ENCODE measurements around the gene RHBDF2. TPM values are rescaled to one million over a fixed set of nuclear protein-coding genes. Genes with fewer than 3 reads are reported as not detected.

Gene RHBDF2
- total and polyA plus RNA-seq, 9 donors, result 3.5 to 7.0 (median 5.4) TPM

DNA sequence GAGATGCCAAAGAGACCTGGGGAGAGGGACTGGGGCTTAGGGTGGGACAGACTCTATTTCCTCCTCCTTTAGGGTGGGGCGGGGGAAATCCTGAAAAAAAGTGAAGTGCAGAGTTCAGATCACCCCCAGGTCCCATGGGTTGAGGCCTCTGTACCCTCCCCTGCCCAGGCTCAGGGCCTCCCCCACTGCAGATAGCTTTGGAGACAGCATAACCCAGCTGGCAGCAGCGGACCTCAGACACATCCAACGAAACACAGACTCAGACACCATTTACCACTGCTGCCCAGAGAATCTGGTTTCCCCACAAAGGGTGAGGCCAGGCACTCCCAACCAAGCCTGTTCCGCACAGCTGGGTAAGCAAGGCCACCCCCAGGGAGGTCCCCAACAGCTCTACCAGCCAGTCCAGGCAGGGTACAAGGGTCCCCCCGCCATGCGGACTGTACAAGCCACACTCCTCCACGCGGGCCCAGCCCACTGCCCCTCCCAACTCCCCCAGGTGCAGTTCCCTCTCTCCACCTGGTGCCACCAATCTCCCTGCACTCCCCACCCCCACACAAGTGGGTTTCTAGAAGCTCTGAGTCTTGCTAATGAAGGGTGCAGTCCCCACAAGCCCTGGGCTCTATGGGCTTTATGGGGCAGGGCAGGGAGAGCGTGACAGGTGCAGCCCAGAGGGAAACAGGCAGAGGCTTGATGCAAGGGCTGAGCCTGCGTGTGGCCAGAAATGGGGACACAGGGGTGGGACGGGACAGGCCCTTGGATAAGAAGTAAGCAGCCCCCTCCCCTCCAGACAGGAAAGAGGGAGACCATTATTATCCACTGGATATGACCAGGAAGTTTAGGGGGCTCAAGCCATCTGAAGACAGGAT, 8.9 kb downstream of the RHBDF2 start:
- Histone ChIP-seq H3K27me3 (ENCODE audit: control insufficient read depth, insufficient read depth, low read length) (peaks cover 3% of the 10 kb centered on the region), H3K36me3 (ENCODE audit: control insufficient read depth, insufficient read depth, low read length) (no peaks in the 10 kb centered on the region), H3K27ac (ENCODE audit: low read length) (peak overlapping the region; percentile 90), H3K4me3 (ENCODE audit: low read length) (peak overlapping the region; percentile 6), H3K9me3 (replicated peaks; ENCODE audit: control insufficient read depth, low read depth, low read length) (no peaks in the 10 kb centered on the region), H3K4me1 (ENCODE audit: control insufficient read depth, insufficient read depth, low read length) (peaks cover 38% of the 10 kb centered on the region)
- 82% methylated on average over 2 of the region's 11 CpGs for WGBS (ENCODE audit: insufficient coverage)
- peak; percentile 16 for DNase-seq

DNA sequence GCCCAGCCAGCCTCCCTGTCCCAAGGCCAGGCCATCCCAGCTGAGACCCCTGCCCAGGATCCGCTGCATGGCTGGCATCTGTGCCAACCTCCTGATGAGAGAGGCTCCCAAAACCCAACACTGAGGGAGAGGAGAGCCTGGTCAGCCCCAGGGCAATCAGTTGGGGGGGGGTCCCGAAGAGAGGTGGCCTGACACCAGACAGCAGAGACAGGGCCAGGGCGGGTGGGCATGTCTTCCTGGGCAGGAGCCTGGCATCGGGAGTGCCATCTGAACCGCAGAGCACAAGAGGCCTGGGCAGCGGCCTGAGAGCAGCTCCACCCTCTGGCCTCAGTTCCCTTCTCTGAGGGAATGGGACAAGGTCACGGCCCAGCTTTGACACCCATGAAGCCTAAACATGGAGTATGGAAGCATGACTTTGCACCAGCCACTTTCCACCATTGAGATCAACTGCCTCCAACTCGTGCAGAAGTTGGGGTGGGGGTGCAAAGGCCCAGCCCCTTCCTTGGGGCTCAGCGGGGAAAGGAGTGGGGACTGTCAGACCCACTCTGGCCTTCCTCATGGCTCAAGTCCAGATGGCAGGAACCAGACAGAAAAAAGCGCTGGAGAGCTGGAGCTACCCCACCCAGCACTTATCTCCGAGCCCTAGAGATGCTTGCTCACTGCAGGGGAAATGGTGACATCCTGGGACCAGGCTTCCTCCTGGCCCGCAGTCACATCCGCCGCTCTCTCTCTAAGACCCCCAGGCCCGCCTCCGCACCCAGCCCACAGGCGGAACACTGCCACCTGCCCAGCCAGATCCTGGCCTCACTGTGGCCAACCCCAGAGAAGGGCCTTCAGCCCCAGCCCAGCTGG, 9.7 kb downstream of the RHBDF2 start:
- no peak overlapping the region for H3K4me3 ChIP-seq (ENCODE audit: low read length)
- no peak for DNase-seq
- H3K36me3 ChIP-seq (ENCODE audit: control insufficient read depth, insufficient read depth, low read length), result no peaks in the 10 kb centered on the region
- 81% methylated on average over 12 of the region's 17 CpGs for whole genome bisulfite sequencing (ENCODE audit: insufficient coverage)
- peaks cover 3% of the 10 kb centered on the region for H3K27me3 ChIP-seq (ENCODE audit: control insufficient read depth, insufficient read depth, low read length)
- H3K27ac ChIP-seq (ENCODE audit: low read length), result no peak overlapping the region
- no peaks in the 10 kb centered on the region for H3K9me3 ChIP-seq (replicated peaks; ENCODE audit: control insufficient read depth, low read depth, low read length)
- H3K4me1 ChIP-seq (ENCODE audit: control insufficient read depth, insufficient read depth, low read length), result peaks cover 38% of the 10 kb centered on the region

DNA sequence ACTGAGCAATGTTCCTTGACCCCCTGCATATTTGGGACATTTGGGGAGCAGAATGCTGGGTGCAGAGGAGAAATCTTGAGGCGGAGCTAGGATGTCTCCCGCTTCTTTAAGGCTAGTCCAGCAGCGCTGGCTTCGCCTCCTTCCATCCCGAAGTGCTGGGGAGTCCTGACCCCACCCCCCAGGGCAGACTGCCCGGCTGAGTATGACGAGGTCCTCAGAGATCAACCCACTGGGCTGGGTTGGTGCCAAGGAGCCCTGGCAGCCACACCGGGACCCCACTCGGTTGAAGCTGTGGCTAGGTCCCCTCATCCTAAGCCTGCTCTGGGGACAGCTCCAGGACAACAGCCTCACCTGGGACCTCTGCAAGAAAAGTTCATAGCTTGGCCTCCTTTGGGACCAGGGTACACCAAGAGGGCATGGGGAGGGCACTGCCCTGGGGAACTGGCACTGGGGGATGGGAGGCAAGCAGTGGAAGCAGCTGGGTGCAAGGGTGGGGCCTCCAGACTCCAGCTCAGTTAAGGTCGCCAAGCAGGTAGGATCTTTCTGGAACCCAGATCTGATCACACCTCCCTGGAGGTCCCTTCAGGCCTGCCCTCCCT, 11.0 kb downstream of the RHBDF2 start:
- Histone ChIP-seq H3K27ac (ENCODE audit: low read length) (no peak overlapping the region), H3K36me3 (ENCODE audit: control insufficient read depth, insufficient read depth, low read length) (no peaks in the 10 kb centered on the region), H3K4me1 (ENCODE audit: control insufficient read depth, insufficient read depth, low read length) (peaks cover 35% of the 10 kb centered on the region), H3K4me3 (ENCODE audit: low read length) (no peak overlapping the region), H3K27me3 (ENCODE audit: control insufficient read depth, insufficient read depth, low read length) (peaks cover 3% of the 10 kb centered on the region), H3K9me3 (replicated peaks; ENCODE audit: control insufficient read depth, low read depth, low read length) (no peaks in the 10 kb centered on the region)
- 65% methylated on average over 10 of the region's 10 CpGs for WGBS (ENCODE audit: insufficient coverage)
- DNase-seq, result no peak

DNA sequence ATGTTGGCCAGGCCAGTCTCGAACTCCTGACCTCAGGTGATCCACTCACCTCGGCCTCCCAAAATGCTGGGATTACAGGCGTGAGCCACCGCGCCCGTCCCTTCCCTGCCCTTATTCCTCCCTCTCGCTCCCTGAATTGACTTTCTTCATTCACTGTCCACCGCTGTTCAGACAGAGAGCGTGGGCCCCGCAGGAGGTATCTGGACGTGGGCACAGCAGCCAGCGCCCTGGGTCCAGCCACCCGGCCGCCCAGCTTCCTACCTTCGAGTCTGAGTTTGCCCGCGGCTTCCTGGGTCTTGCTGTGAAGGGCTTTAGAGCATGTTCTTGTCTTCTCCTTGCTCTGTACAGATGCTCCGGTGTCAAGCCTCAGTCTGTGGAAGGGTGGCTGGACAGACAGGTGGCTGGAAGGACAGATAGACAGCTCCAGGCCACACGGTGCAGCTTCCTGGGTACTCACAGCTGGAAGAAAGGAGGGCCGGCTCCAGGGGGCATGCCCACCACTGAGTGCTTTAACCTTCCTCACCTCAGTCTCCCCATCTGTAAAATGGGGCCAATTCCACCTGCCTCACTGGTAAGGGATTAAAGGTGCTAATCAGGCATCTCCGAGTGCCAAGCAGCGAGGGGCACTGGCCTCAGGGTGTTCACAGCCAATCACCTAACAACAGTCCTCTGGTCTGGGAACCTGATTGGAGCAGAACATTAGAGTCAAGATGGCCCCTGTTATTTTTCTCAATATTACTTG, 13.6 kb downstream of the RHBDF2 start:
- H3K27me3 ChIP-seq (ENCODE audit: control insufficient read depth, insufficient read depth, low read length), result no peaks in the 10 kb centered on the region
- H3K36me3 ChIP-seq (ENCODE audit: control insufficient read depth, insufficient read depth, low read length), result no peaks in the 10 kb centered on the region
- H3K9me3 ChIP-seq (replicated peaks; ENCODE audit: control insufficient read depth, low read depth, low read length), result no peaks in the 10 kb centered on the region
- peaks cover 18% of the 10 kb centered on the region for H3K4me1 ChIP-seq (ENCODE audit: control insufficient read depth, insufficient read depth, low read length)
- no peak for DNase-seq
- 95% methylated on average over 16 of the region's 22 CpGs for WGBS (ENCODE audit: insufficient coverage)
- no peak overlapping the region for H3K4me3 ChIP-seq (ENCODE audit: low read length)
- H3K27ac ChIP-seq (ENCODE audit: low read length), result no peak overlapping the region

DNA sequence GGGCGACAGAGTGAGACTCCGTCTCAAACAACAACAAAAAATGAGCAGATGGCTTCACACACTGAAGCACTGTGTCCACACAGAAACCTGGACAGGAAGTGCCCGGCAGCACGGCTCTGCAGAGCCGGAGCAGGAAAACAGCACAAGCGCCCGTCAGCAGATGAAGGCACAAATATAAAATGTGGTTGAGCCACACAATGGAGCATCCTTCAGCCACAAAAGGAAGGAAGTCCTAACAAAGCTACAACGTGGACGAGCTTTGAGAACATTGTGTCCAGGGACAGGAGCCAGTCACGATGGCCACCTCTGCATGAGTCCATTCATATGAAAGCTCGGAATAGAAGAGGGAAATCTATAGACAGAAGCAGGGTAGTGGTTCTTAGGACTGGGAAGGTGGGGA, 15.7 kb downstream of the RHBDF2 start:
- 44% methylated on average over 9 of the region's 11 CpGs for WGBS (ENCODE audit: insufficient coverage)
- Histone ChIP-seq H3K9me3 (replicated peaks; ENCODE audit: control insufficient read depth, low read depth, low read length) (no peaks in the 10 kb centered on the region), H3K36me3 (ENCODE audit: control insufficient read depth, insufficient read depth, low read length) (no peaks in the 10 kb centered on the region), H3K4me1 (ENCODE audit: control insufficient read depth, insufficient read depth, low read length) (peaks cover 16% of the 10 kb centered on the region), H3K27ac (ENCODE audit: low read length) (peak overlapping the region; percentile 42), H3K27me3 (ENCODE audit: control insufficient read depth, insufficient read depth, low read length) (no peaks in the 10 kb centered on the region), H3K4me3 (ENCODE audit: low read length) (no peak overlapping the region)
- DNase-seq, result peak; percentile 62

DNA sequence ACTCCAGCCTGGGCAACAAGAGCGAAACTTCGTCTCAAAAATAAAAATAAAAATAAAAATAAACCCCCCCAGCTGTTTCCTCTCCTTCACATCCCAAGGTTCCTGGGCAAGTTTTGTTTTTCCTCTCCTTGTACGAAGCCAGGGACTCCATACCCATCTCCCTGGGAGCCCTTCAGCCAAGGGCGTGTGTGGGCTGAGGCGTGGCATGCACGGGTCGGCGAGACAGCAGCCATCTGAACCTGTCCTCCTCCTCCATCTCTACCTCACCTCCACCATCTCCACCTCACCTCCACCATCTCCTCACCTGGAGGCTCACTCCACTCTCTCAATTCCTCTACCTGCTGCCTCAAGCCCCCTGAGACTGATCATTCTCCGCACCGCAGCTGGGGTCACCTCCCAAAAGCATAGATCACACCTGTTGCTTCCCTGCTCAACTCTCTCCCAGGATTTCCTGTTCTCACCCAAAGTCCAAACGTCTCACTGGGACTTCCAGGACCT, 16.9 kb downstream of the RHBDF2 start:
- DNase-seq, result no peak
- 82% methylated on average over 11 of the region's 11 CpGs for WGBS (ENCODE audit: insufficient coverage)

DNA sequence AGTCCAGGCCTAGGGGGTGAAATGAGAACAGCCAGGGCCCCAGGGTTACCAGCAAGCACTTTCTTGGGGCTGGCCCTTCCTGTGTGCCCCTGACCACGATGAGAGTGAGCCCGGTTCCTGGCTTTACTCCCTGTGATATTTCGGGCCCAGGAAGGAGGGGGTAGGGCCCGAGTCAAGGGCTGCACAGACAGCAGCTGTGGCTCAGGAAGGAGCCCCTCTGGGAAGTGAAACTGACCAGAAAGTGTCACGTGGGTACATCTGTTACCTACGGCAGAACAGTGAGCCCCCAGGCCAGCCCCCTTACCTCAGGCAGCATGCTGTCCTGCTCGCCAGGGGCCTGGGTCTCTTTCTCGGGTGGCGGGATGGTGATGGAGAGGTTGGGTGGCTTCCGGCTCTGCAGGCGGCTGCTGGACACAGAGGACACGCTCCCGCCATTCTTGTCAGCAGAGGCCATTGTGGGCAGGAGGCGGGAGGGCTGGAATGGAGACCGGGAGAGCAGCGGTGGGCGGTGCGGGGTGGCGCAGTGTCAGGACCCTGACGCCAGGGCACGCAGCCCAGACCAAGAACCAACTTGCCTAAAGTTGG, 20.1 kb downstream of the RHBDF2 start:
- H3K9me3 ChIP-seq (replicated peaks; ENCODE audit: control insufficient read depth, low read depth, low read length), result no peaks in the 10 kb centered on the region
- peak; percentile 76 for DNase-seq
- no peak overlapping the region for H3K4me3 ChIP-seq (ENCODE audit: low read length)
- peak overlapping the region; percentile 84 for H3K27ac ChIP-seq (ENCODE audit: low read length)
- WGBS (ENCODE audit: insufficient coverage), result 64% methylated on average over 19 of the region's 21 CpGs
- peaks cover 14% of the 10 kb centered on the region for H3K4me1 ChIP-seq (ENCODE audit: control insufficient read depth, insufficient read depth, low read length)
- H3K36me3 ChIP-seq (ENCODE audit: control insufficient read depth, insufficient read depth, low read length), result no peaks in the 10 kb centered on the region
- H3K27me3 ChIP-seq (ENCODE audit: control insufficient read depth, insufficient read depth, low read length), result no peaks in the 10 kb centered on the region

More for the DNA sequence above, 16.9 kb downstream of the RHBDF2 start:
- Histone ChIP-seq H3K27ac (ENCODE audit: low read length) (no peak overlapping the region), H3K4me3 (ENCODE audit: low read length) (no peak overlapping the region), H3K4me1 (ENCODE audit: control insufficient read depth, insufficient read depth, low read length) (peaks cover 14% of the 10 kb centered on the region), H3K27me3 (ENCODE audit: control insufficient read depth, insufficient read depth, low read length) (no peaks in the 10 kb centered on the region), H3K9me3 (replicated peaks; ENCODE audit: control insufficient read depth, low read depth, low read length) (no peaks in the 10 kb centered on the region), H3K36me3 (ENCODE audit: control insufficient read depth, insufficient read depth, low read length) (no peaks in the 10 kb centered on the region)

GRCh38 chr17:76480632-76481031, 20.6 kb downstream of the RHBDF2 start:
- no peaks in the 10 kb centered on the region for H3K9me3 ChIP-seq (replicated peaks; ENCODE audit: control insufficient read depth, low read depth, low read length)
- peak overlapping the region; percentile 84 for H3K27ac ChIP-seq (ENCODE audit: low read length)
- H3K36me3 ChIP-seq (ENCODE audit: control insufficient read depth, insufficient read depth, low read length), result no peaks in the 10 kb centered on the region
- WGBS (ENCODE audit: insufficient coverage), result 9% methylated on average over 13 of the region's 15 CpGs
- no peaks in the 10 kb centered on the region for H3K27me3 ChIP-seq (ENCODE audit: control insufficient read depth, insufficient read depth, low read length)
- DNase-seq, result peak; percentile 76
- peaks cover 14% of the 10 kb centered on the region for H3K4me1 ChIP-seq (ENCODE audit: control insufficient read depth, insufficient read depth, low read length)
- H3K4me3 ChIP-seq (ENCODE audit: low read length), result no peak overlapping the region

DNA sequence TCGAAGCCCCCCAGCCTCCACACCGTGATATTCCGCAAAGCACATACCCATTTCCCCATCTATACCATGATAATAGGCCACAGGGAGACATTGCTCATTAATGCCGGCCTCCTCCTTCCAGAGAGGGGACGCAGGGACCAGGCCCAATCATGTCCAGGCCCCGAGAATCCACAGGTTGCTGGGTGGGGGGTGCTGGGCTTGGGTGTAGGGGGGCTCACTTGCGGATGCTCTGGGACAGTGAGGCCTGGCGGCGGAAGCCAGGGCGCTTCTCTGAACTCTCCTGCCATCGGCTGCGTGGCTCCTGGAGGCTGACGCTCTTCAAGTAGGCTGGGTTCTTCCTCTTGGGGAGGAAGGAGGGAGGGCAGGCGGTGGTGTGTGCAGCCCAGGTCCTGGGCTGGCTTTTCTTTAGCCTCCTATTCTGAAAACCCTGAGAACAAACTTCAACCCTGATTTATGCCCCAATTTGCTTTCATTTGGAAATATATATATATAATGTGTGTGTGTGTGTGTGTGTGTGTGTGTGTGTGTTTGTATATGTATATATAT, 21.6 kb downstream of the RHBDF2 start:
- no peak overlapping the region for H3K4me3 ChIP-seq (ENCODE audit: low read length)
- peaks cover 14% of the 10 kb centered on the region for H3K4me1 ChIP-seq (ENCODE audit: control insufficient read depth, insufficient read depth, low read length)
- H3K36me3 ChIP-seq (ENCODE audit: control insufficient read depth, insufficient read depth, low read length), result no peaks in the 10 kb centered on the region
- H3K9me3 ChIP-seq (replicated peaks; ENCODE audit: control insufficient read depth, low read depth, low read length), result no peaks in the 10 kb centered on the region
- no peak for DNase-seq
- H3K27ac ChIP-seq (ENCODE audit: low read length), result no peak overlapping the region
- WGBS (ENCODE audit: insufficient coverage), result 89% methylated on average over 5 of the region's 14 CpGs
- no peaks in the 10 kb centered on the region for H3K27me3 ChIP-seq (ENCODE audit: control insufficient read depth, insufficient read depth, low read length)

Measured in muscle of leg (tissue), 11 donors.